Esophagus squamous epithelium (tissue), 4 donors: ENCODE data around the gene ZNF521.

ENCODE experiments used
- POLR2A ChIP-seq, 4 donors: fragments of 450-650 bp; IDR thresholded peaks; one replicate each; pipeline ENCODE4 v1.6.1; 2017; ENCODE audit warnings: antibody characterized with exemption in 4 of 4, mild to moderate bottlenecking in 4 of 4, moderate library complexity in 3 of 4
- TF ChIP-seq, protein P1 (sequence below), 6 experiments: fragments of 450-650 bp in 4 of 6; fragments of 200-600 bp in 2 of 6; sonication (generic) in 2 of 6; IDR thresholded peaks; one replicate each; pipeline ENCODE4 v1.5.1; 2016 to 2019; ENCODE audit warnings: antibody characterized with exemption in 6 of 6, mild to moderate bottlenecking in 4 of 6, moderate library complexity in 4 of 6

DNA sequence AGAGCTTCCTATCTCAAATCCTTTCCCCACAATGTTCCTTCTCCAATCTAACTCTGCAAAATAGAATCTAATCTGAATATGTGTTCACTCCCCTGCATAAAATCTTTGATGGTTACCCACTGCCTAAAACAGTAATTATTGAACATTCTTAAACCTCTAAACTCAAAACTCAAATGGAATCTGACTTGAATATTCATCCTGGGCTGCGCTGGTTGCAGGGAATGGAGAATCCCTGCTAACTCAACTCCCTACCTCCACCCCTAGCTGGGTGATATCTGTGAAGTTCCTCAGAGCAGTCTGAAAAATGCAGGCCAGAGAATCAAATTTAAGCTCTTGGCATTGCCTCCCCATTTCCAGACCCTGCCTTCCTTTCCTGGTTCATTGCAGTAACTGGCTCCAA lies 44.8 kb downstream of the ZNF521 start:
- no peak for TF ChIP-seq POLR2A (IDR thresholded peaks at IDR 0.05)
- TF ChIP-seq, protein P1, sequence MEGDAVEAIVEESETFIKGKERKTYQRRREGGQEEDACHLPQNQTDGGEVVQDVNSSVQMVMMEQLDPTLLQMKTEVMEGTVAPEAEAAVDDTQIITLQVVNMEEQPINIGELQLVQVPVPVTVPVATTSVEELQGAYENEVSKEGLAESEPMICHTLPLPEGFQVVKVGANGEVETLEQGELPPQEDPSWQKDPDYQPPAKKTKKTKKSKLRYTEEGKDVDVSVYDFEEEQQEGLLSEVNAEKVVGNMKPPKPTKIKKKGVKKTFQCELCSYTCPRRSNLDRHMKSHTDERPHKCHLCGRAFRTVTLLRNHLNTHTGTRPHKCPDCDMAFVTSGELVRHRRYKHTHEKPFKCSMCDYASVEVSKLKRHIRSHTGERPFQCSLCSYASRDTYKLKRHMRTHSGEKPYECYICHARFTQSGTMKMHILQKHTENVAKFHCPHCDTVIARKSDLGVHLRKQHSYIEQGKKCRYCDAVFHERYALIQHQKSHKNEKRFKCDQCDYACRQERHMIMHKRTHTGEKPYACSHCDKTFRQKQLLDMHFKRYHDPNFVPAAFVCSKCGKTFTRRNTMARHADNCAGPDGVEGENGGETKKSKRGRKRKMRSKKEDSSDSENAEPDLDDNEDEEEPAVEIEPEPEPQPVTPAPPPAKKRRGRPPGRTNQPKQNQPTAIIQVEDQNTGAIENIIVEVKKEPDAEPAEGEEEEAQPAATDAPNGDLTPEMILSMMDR (IDR thresholded peaks at IDR 0.05), result no peak
